Suprapubic skin (tissue), 4 donors: ENCODE measurements around the gene CAMTA1. TPM values are rescaled to one million over a fixed set of nuclear protein-coding genes. Genes with fewer than 3 reads are reported as not detected.

Experiments
- DNase-seq, 2 donors: peaks; one replicate each; pipeline ENCODE4 v3.0.0-alpha.2; 2019; ENCODE audit warnings: low spot score in 2 of 2
- H3K27ac ChIP-seq: fragments of 200-600 bp; sonication (generic); one replicate; pipeline ENCODE4 v1.5.1; 2019
- H3K27me3 ChIP-seq: fragments of 200-600 bp; sonication (generic); one replicate; pipeline ENCODE4 v1.5.1; 2019
- H3K36me3 ChIP-seq: fragments of 200-600 bp; sonication (generic); one replicate; pipeline ENCODE4 v1.5.1; 2019
- H3K4me1 ChIP-seq: fragments of 200-600 bp; sonication (generic); one replicate; pipeline ENCODE4 v1.5.1; 2019
- H3K4me3 ChIP-seq: fragments of 200-600 bp; sonication (generic); one replicate; pipeline ENCODE4 v1.5.1; 2019; ENCODE audit warnings: mild to moderate bottlenecking
- H3K9me3 ChIP-seq: fragments of 200-600 bp; sonication (generic); one replicate; pipeline ENCODE4 v1.5.1; 2019
- CTCF ChIP-seq, 2 donors: fragments of 200-600 bp in 1 of 2; fragments of 450-650 bp in 1 of 2; sonication (generic) in 1 of 2; IDR thresholded peaks; one replicate each; pipeline ENCODE4 v1.5.1; 2016 to 2019; ENCODE audit warnings: antibody characterized with exemption in 2 of 2, mild to moderate bottlenecking in 1 of 2, moderate library complexity in 1 of 2
- EP300 ChIP-seq: sonication (generic); formaldehyde crosslinking; IDR thresholded peaks from one replicate; pipeline ENCODE4 v1.6.1; 2017; ENCODE audit warnings: antibody characterized with exemption
- POLR2A ChIP-seq, 2 donors: fragments of 450-650 bp; IDR thresholded peaks; one replicate each; pipeline ENCODE4 v1.6.1; 2017; ENCODE audit warnings: antibody characterized with exemption in 2 of 2, mild to moderate bottlenecking in 2 of 2, moderate library complexity in 2 of 2
- POLR2AphosphoS5 ChIP-seq, 3 donors: sonication (generic); formaldehyde crosslinking; IDR thresholded peaks; one replicate each; pipeline ENCODE4 v1.6.1; 2017; ENCODE audit warnings: antibody characterized with exemption in 3 of 3
- WGBS: methylation state at CpG from one replicate; pipeline ENCODE4 v1.1.5; 2018; 5-methylcytosine and 5-hydroxymethylcytosine counted together
- total RNA-seq, 4 donors: library from RNA; depleted of rRNA; stranded (reverse); fragments of >200 nt; gene quantifications; one replicate each; pipeline ENCODE4 v1.1.0, GENCODE V29; 2016

CAMTA1 gene
- total RNA-seq, 4 donors from 2014 or later: 40.4 to 54.1 (median 46.6) TPM

GRCh38 chr1:7365706-7366105 lies 580.5 kb downstream of the CAMTA1 start:
- H3K4me3 ChIP-seq: no peak overlapping the region
- WGBS: 83% methylated on average over 7 of the region's 8 CpGs
- peaks cover 4% of the 10 kb centered on the region for H3K27me3 ChIP-seq
- no peak overlapping the region for H3K27ac ChIP-seq
- no peaks in the 10 kb centered on the region for H3K9me3 ChIP-seq
- no peak for DNase-seq
- H3K36me3 ChIP-seq: no peaks in the 10 kb centered on the region
- no peak for TF ChIP-seq POLR2AphosphoS5 (IDR thresholded peaks at IDR 0.05)
- TF ChIP-seq CTCF (IDR thresholded peaks at IDR 0.05): no peak
- no peak for TF ChIP-seq EP300
- no peak for TF ChIP-seq POLR2A (IDR thresholded peaks at IDR 0.05)
- H3K4me1 ChIP-seq: no peaks in the 10 kb centered on the region

GRCh38 chr1:7366286-7366954 lies 581.2 kb downstream of the CAMTA1 start:
- DNase-seq: no peak
- Histone ChIP-seq H3K27ac (no peak overlapping the region), H3K4me3 (no peak overlapping the region), H3K9me3 (no peaks in the 10 kb centered on the region), H3K4me1 (no peaks in the 10 kb centered on the region), H3K27me3 (peaks cover 4% of the 10 kb centered on the region), H3K36me3 (no peaks in the 10 kb centered on the region)
- TF ChIP-seq EP300: no peak
- TF ChIP-seq CTCF (IDR thresholded peaks at IDR 0.05): no peak
- TF ChIP-seq POLR2A (IDR thresholded peaks at IDR 0.05): no peak
- TF ChIP-seq POLR2AphosphoS5 (IDR thresholded peaks at IDR 0.05): no peak
- WGBS: 85% methylated on average over 11 of the region's 11 CpGs

- Histone ChIP-seq H3K27ac (no peak overlapping the region), H3K9me3 (no peaks in the 10 kb centered on the region), H3K27me3 (peaks cover 4% of the 10 kb centered on the region), H3K36me3 (no peaks in the 10 kb centered on the region), H3K4me1 (no peaks in the 10 kb centered on the region), H3K4me3 (no peak overlapping the region)
- WGBS: 79% methylated on average over 5 of the region's 5 CpGs
- TF ChIP-seq POLR2A (IDR thresholded peaks at IDR 0.05): no peak
- no peak for TF ChIP-seq EP300
- no peak for TF ChIP-seq POLR2AphosphoS5 (IDR thresholded peaks at IDR 0.05)
- no peak for TF ChIP-seq CTCF (IDR thresholded peaks at IDR 0.05)
- DNase-seq: no peak
These were observed 581.9 kb downstream of the CAMTA1 start for GRCh38 chr1:7366955-7367665.

GRCh38 chr1:7369866-7370265 lies 584.6 kb downstream of the CAMTA1 start:
- no peak for DNase-seq
- Histone ChIP-seq H3K9me3 (no peaks in the 10 kb centered on the region), H3K4me3 (no peak overlapping the region), H3K27ac (no peak overlapping the region), H3K36me3 (no peaks in the 10 kb centered on the region), H3K4me1 (no peaks in the 10 kb centered on the region), H3K27me3 (peaks cover 7% of the 10 kb centered on the region)
- no peak for TF ChIP-seq POLR2AphosphoS5 (IDR thresholded peaks at IDR 0.05)
- TF ChIP-seq POLR2A (IDR thresholded peaks at IDR 0.05): no peak
- TF ChIP-seq CTCF (IDR thresholded peaks at IDR 0.05): no peak
- no peak for TF ChIP-seq EP300
- WGBS: 81% methylated on average over 8 of the region's 8 CpGs

- WGBS: 95% methylated on average over 6 of the region's 6 CpGs
- no peaks in the 10 kb centered on the region for H3K4me1 ChIP-seq
- TF ChIP-seq POLR2AphosphoS5 (IDR thresholded peaks at IDR 0.05) (no peak), POLR2A (IDR thresholded peaks at IDR 0.05) (no peak), CTCF (IDR thresholded peaks at IDR 0.05) (no peak), EP300 (no peak)
These were observed 586.7 kb downstream of the CAMTA1 start for GRCh38 chr1:7371926-7372325.

More at GRCh38 chr1:7371926-7372325, 586.7 kb downstream of the CAMTA1 start:
- no peaks in the 10 kb centered on the region for H3K36me3 ChIP-seq
- no peak for DNase-seq
- peaks cover 9% of the 10 kb centered on the region for H3K27me3 ChIP-seq
- H3K4me3 ChIP-seq: no peak overlapping the region
- no peaks in the 10 kb centered on the region for H3K9me3 ChIP-seq
- H3K27ac ChIP-seq: no peak overlapping the region
